ENCODE measurements around the gene DCHS2. TPM values are rescaled to one million over a fixed set of nuclear protein-coding genes. Genes with fewer than 3 reads are reported as not detected.

The DCHS2 gene
- total RNA-seq: 1 to 10 TPM in 1 of 6 donors, under 1 TPM in 3, not detected in 2; 0.20 to 1.1 (median 0.80) TPM

GRCh38 chr4:154491341-154492271 lies at the start of gene DCHS2:
Gene DCHS2, minus strand, starts transcription at chr4:154491799. Its CDS starts 444 bp downstream, at chr4:154491355.
- 1 to 2% methylated on average over 16 to 50 of the region's 53 CpGs for WGBS, 2 donors
- Histone ChIP-seq H3K4me1 (peaks cover 13 to 30% (median 20%) of the 10 kb centered on the region in 4 donors), H3K9me3 (no peaks in the 10 kb centered on the region), H3K27me3 (peaks cover 0 to 25% (median 15%) of the 10 kb centered on the region in 4 donors), H3K36me3 (no peaks in the 10 kb centered on the region), H3K4me3 (peak within 1 kb of the TSS in 3 of 4 donors; percentile 20 to 46 (median 36)), H3K27ac (no peak within 1 kb of the TSS)
- no peak for TF ChIP-seq EP300 (IDR thresholded peaks at IDR 0.05)
- no peak for TF ChIP-seq POLR2AphosphoS5 (IDR thresholded peaks at IDR 0.05)
- no peak for TF ChIP-seq POLR2A (IDR thresholded peaks at IDR 0.05)
- TF ChIP-seq CTCF (IDR thresholded peaks at IDR 0.05): no peak
- peak; percentile 28 to 68 for ATAC-seq (ENCODE audit: low FRiP score in 2 of 2)
- peak in 1 of 2 donors; percentile 78 for DNase-seq

- Histone ChIP-seq H3K9me3 (no peaks in the 10 kb centered on the region), H3K36me3 (peaks cover 16 to 41% (median 27%) of the 10 kb centered on the region in 4 donors), H3K4me3 (no peak overlapping the region), H3K27ac (no peak overlapping the region), H3K27me3 (no peaks in the 10 kb centered on the region), H3K4me1 (no peaks in the 10 kb centered on the region)
- ATAC-seq (ENCODE audit: low FRiP score in 2 of 2) (no peak), DNase-seq (no peak)
- 86 to 94% methylated on average over 1 of the region's 1 CpG for WGBS, 2 donors
- TF ChIP-seq EP300 (IDR thresholded peaks at IDR 0.05) (no peak), CTCF (IDR thresholded peaks at IDR 0.05) (no peak), POLR2A (IDR thresholded peaks at IDR 0.05) (no peak), POLR2AphosphoS5 (IDR thresholded peaks at IDR 0.05) (no peak)
Measured at GRCh38 chr4:154534296-154534695, 42.7 kb upstream of the DCHS2 start.

GRCh38 chr4:154529728-154530519 lies 38.3 kb upstream of the DCHS2 start:
- Histone ChIP-seq H3K36me3 (peaks cover 0 to 2% (median 0%) of the 10 kb centered on the region in 4 donors), H3K9me3 (no peaks in the 10 kb centered on the region), H3K4me1 (no peaks in the 10 kb centered on the region), H3K27ac (no peak overlapping the region), H3K27me3 (no peaks in the 10 kb centered on the region), H3K4me3 (no peak overlapping the region)
- no peak for TF ChIP-seq EP300 (IDR thresholded peaks at IDR 0.05)
- no peak for TF ChIP-seq POLR2A (IDR thresholded peaks at IDR 0.05)
- no peak for TF ChIP-seq CTCF (IDR thresholded peaks at IDR 0.05)
- no peak for TF ChIP-seq POLR2AphosphoS5 (IDR thresholded peaks at IDR 0.05)
- WGBS, 2 donors: 71 to 90% methylated on average over 4 of the region's 4 CpGs
- ATAC-seq (ENCODE audit: low FRiP score in 2 of 2) (peak in 1 of 2 donors; percentile 39), DNase-seq (no peak)

- no peak for TF ChIP-seq CTCF (IDR thresholded peaks at IDR 0.05)
- TF ChIP-seq POLR2A (IDR thresholded peaks at IDR 0.05): no peak
- no peak for TF ChIP-seq EP300 (IDR thresholded peaks at IDR 0.05)
- TF ChIP-seq POLR2AphosphoS5 (IDR thresholded peaks at IDR 0.05): no peak
- ATAC-seq (ENCODE audit: low FRiP score in 2 of 2) (peak in 1 of 2 donors; percentile 39), DNase-seq (no peak)
- H3K4me3 ChIP-seq: no peak overlapping the region
- 43 to 55% methylated on average over 2 of the region's 2 CpGs for WGBS, 2 donors
- H3K27ac ChIP-seq: no peak overlapping the region
- H3K27me3 ChIP-seq: no peaks in the 10 kb centered on the region
- no peaks in the 10 kb centered on the region for H3K36me3 ChIP-seq
- H3K9me3 ChIP-seq: no peaks in the 10 kb centered on the region
- no peaks in the 10 kb centered on the region for H3K4me1 ChIP-seq
Measured at GRCh38 chr4:154528869-154529268, 37.3 kb upstream of the DCHS2 start.
